HEK293 (cell line): ENCODE measurements around the gene RDX.
"Not testable (repeated sequence)": the region's sequence is repeated elsewhere in the genome, so short reads cannot be mapped to it uniquely, and the experiment has no call there.

Experiments used
- BCL11A ChIP-seq: fragments of 450-650 bp; formaldehyde crosslinking; IDR thresholded peaks from 2 replicates; pipeline ENCODE4 v1.5.1; 2016; ENCODE audit warnings: low read depth, missing biosample characterization, missing genetic modification characterization
- CTCF ChIP-seq: fragments of 450-650 bp; formaldehyde crosslinking; IDR thresholded peaks from 2 replicates; pipeline ENCODE4 v1.5.1; 2016; ENCODE audit warnings: missing biosample characterization, missing genetic modification characterization
- PRDM2 ChIP-seq: fragments of 450-650 bp; formaldehyde crosslinking; IDR thresholded peaks from 2 replicates; pipeline ENCODE4 v1.5.1; 2016; ENCODE audit warnings: missing biosample characterization, missing genetic modification characterization, borderline replicate concordance
- ZEB2 ChIP-seq: fragments of 450-650 bp; formaldehyde crosslinking; IDR thresholded peaks from 2 replicates; pipeline ENCODE4 v1.5.1; 2016; ENCODE audit warnings: missing biosample characterization, missing genetic modification characterization
- ZNF146 ChIP-seq: fragments of 450-650 bp; formaldehyde crosslinking; IDR thresholded peaks from 2 replicates; pipeline ENCODE4 v1.5.1; 2016; ENCODE audit warnings: missing biosample characterization, missing genetic modification characterization
- ZNF155 ChIP-seq: fragments of 450-650 bp; formaldehyde crosslinking; IDR thresholded peaks from 2 replicates; pipeline ENCODE4 v1.5.1; 2016; ENCODE audit warnings: missing biosample characterization, missing genetic modification characterization
- ZNF175 ChIP-seq: fragments of 450-650 bp; formaldehyde crosslinking; IDR thresholded peaks from 2 replicates; pipeline ENCODE4 v1.5.1; 2016; ENCODE audit warnings: missing biosample characterization, missing genetic modification characterization
- ZNF335 ChIP-seq: fragments of 450-650 bp; formaldehyde crosslinking; conservative IDR thresholded peaks from 2 replicates; pipeline ENCODE4 v1.5.1; 2016; ENCODE audit warnings: missing biosample characterization, missing genetic modification characterization
- ZNF350 ChIP-seq: fragments of 450-650 bp; formaldehyde crosslinking; IDR thresholded peaks from 2 replicates; pipeline ENCODE4 v1.5.0; 2017; ENCODE audit warnings: missing biosample characterization, mild to moderate bottlenecking, missing genetic modification characterization
- ZNF488 ChIP-seq: fragments of 450-650 bp; formaldehyde crosslinking; IDR thresholded peaks from 2 replicates; pipeline ENCODE4 v1.5.1; 2016; ENCODE audit warnings: missing biosample characterization, missing genetic modification characterization
- ZNF571 ChIP-seq: fragments of 450-650 bp; formaldehyde crosslinking; IDR thresholded peaks from 2 replicates; pipeline ENCODE4 v1.5.0; 2017; ENCODE audit warnings: missing biosample characterization, missing genetic modification characterization
- ZNF837 ChIP-seq: fragments of 450-650 bp; formaldehyde crosslinking; IDR thresholded peaks from 2 replicates; pipeline ENCODE4 v1.5.1; 2016; ENCODE audit warnings: missing biosample characterization, missing genetic modification characterization

DNA sequence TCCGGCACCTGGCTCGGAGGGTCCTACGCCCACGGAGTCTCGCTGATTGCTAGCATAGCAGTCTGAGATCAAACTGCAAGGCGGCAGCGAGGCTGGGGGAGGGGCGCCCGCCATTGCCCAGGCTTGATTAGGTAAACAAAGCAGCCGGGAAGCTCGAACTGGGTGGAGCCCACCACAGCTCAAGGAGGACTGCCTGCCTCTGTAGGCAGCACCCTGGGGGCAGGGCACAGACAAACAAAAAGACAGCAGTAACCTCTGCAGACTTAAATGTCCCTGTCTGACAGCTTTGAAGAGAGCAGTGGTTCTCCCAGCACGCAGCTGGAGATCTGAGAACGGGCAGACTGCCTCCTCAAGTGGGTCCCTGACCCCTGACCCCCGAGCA lies 87.1 kb downstream of the RDX start:
- TF ChIP-seq BCL11A; ZEB2; ZNF175; ZNF146; ZNF571; PRDM2 (tag by site-specific recombination); ZNF488 (tag by site-specific recombination); ZNF837 (tag by site-specific recombination); ZNF335 (tag by site-specific recombination); ZNF155 (tag by site-specific recombination); ZNF350; CTCF (tag by site-specific recombination): not testable (repeated sequence)
